HEK293 (cell line): ENCODE data around the gene SPRTN.

ENCODE experiments used
- ATF2 ChIP-seq: fragments of 450-650 bp; formaldehyde crosslinking; IDR thresholded peaks from 2 replicates; pipeline ENCODE4 v1.5.1; 2016; ENCODE audit warnings: missing biosample characterization, missing genetic modification characterization, low read depth
- BCL11B ChIP-seq: fragments of 450-650 bp; formaldehyde crosslinking; IDR thresholded peaks from 2 replicates; pipeline ENCODE4 v1.5.1; 2016; ENCODE audit warnings: low read depth, missing biosample characterization, missing genetic modification characterization
- EGR2 ChIP-seq: fragments of 450-650 bp; formaldehyde crosslinking; IDR thresholded peaks from 2 replicates; pipeline ENCODE4 v1.5.1; 2016; ENCODE audit warnings: low read depth, missing biosample characterization, missing genetic modification characterization
- GFI1B ChIP-seq: fragments of 450-650 bp; formaldehyde crosslinking; IDR thresholded peaks from 2 replicates; pipeline ENCODE4 v1.5.1; 2016; ENCODE audit warnings: missing biosample characterization, missing genetic modification characterization
- GLIS1 ChIP-seq: fragments of 450-650 bp; formaldehyde crosslinking; IDR thresholded peaks from 2 replicates; pipeline ENCODE4 v1.5.1; 2016; ENCODE audit warnings: missing biosample characterization, missing genetic modification characterization
- HIC1 ChIP-seq: fragments of 450-650 bp; formaldehyde crosslinking; IDR thresholded peaks from 2 replicates; pipeline ENCODE4 v1.5.1; 2016; ENCODE audit warnings: missing biosample characterization, missing genetic modification characterization
- KLF7 ChIP-seq: fragments of 450-650 bp; formaldehyde crosslinking; IDR thresholded peaks from 2 replicates; pipeline ENCODE4 v1.5.1; 2016; ENCODE audit warnings: missing biosample characterization, missing genetic modification characterization, borderline replicate concordance
- SP2 ChIP-seq: fragments of 450-650 bp; formaldehyde crosslinking; IDR thresholded peaks from 2 replicates; pipeline ENCODE4 v1.5.1; 2016; ENCODE audit warnings: missing biosample characterization, missing genetic modification characterization
- SP3 ChIP-seq: fragments of 450-650 bp; formaldehyde crosslinking; IDR thresholded peaks from 2 replicates; pipeline ENCODE4 v1.5.1; 2016; ENCODE audit warnings: missing biosample characterization, missing genetic modification characterization
- TSHZ1 ChIP-seq: fragments of 450-650 bp; formaldehyde crosslinking; IDR thresholded peaks from 2 replicates; pipeline ENCODE4 v1.5.1; 2016; ENCODE audit warnings: missing biosample characterization, missing genetic modification characterization, borderline replicate concordance
- ZBTB10 ChIP-seq: fragments of 450-650 bp; formaldehyde crosslinking; IDR thresholded peaks from 2 replicates; pipeline ENCODE4 v1.5.1; 2016; ENCODE audit warnings: missing biosample characterization, missing genetic modification characterization
- ZBTB17 ChIP-seq: fragments of 450-650 bp; formaldehyde crosslinking; IDR thresholded peaks from 2 replicates; pipeline ENCODE4 v1.5.1; 2016; ENCODE audit warnings: missing biosample characterization, missing genetic modification characterization
- ZBTB49 ChIP-seq: fragments of 450-650 bp; formaldehyde crosslinking; IDR thresholded peaks from 2 replicates; pipeline ENCODE4 v1.5.1; 2016; ENCODE audit warnings: missing biosample characterization, missing genetic modification characterization, low read depth
- ZBTB7A ChIP-seq: fragments of 450-650 bp; formaldehyde crosslinking; IDR thresholded peaks from 2 replicates; pipeline ENCODE4 v1.5.1; 2016; ENCODE audit warnings: low read depth, missing biosample characterization, missing genetic modification characterization
- ZNF133 ChIP-seq: fragments of 450-650 bp; formaldehyde crosslinking; IDR thresholded peaks from 2 replicates; pipeline ENCODE4 v1.5.1; 2016; ENCODE audit warnings: missing biosample characterization, missing genetic modification characterization
- ZNF155 ChIP-seq: fragments of 450-650 bp; formaldehyde crosslinking; IDR thresholded peaks from 2 replicates; pipeline ENCODE4 v1.5.1; 2016; ENCODE audit warnings: missing biosample characterization, missing genetic modification characterization
- ZNF202 ChIP-seq: fragments of 450-650 bp; formaldehyde crosslinking; IDR thresholded peaks from 2 replicates; pipeline ENCODE4 v1.5.1; 2016; ENCODE audit warnings: missing biosample characterization, missing genetic modification characterization, borderline replicate concordance
- ZNF221 ChIP-seq: fragments of 450-650 bp; formaldehyde crosslinking; IDR thresholded peaks from 2 replicates; pipeline ENCODE4 v1.5.1; 2017; ENCODE audit warnings: missing biosample characterization, missing genetic modification characterization, borderline replicate concordance
- ZNF24 ChIP-seq: fragments of 450-650 bp; formaldehyde crosslinking; IDR thresholded peaks from 2 replicates; pipeline ENCODE4 v1.5.1; 2016; ENCODE audit warnings: missing biosample characterization, missing genetic modification characterization
- ZNF37A ChIP-seq: fragments of 450-650 bp; IDR thresholded peaks from 2 replicates; pipeline ENCODE4 v1.5.1; 2018; ENCODE audit warnings: missing biosample characterization, missing genetic modification characterization
- ZNF423 ChIP-seq: fragments of 450-650 bp; formaldehyde crosslinking; IDR thresholded peaks from 2 replicates; pipeline ENCODE4 v1.5.1; 2016; ENCODE audit warnings: missing biosample characterization, missing genetic modification characterization
- ZNF585B ChIP-seq: fragments of 450-650 bp; formaldehyde crosslinking; IDR thresholded peaks from 2 replicates; pipeline ENCODE4 v1.5.1; 2016; ENCODE audit warnings: missing biosample characterization, missing genetic modification characterization
- ZNF621 ChIP-seq: fragments of 450-650 bp; formaldehyde crosslinking; IDR thresholded peaks from 2 replicates; pipeline ENCODE4 v1.5.1; 2017; ENCODE audit warnings: missing biosample characterization, missing genetic modification characterization
- ZNF626 ChIP-seq: fragments of 450-650 bp; sonication (Bioruptor Pico); formaldehyde crosslinking; IDR thresholded peaks from 2 replicates; pipeline ENCODE4 v1.5.1; 2018; ENCODE audit warnings: missing biosample characterization, missing genetic modification characterization, inconsistent platforms
- ZNF670 ChIP-seq: fragments of 450-650 bp; formaldehyde crosslinking; IDR thresholded peaks from 2 replicates; pipeline ENCODE4 v1.5.1; 2016; ENCODE audit warnings: missing biosample characterization, missing genetic modification characterization, low read depth
- ZNF791 ChIP-seq: fragments of 450-650 bp; formaldehyde crosslinking; IDR thresholded peaks from 2 replicates; pipeline ENCODE4 v1.5.1; 2016; ENCODE audit warnings: missing biosample characterization, missing genetic modification characterization
- ZNF792 ChIP-seq: fragments of 450-650 bp; formaldehyde crosslinking; IDR thresholded peaks from 2 replicates; pipeline ENCODE4 v1.5.1; 2016; ENCODE audit warnings: missing biosample characterization, missing genetic modification characterization
- ZXDB ChIP-seq: fragments of 450-650 bp; formaldehyde crosslinking; IDR thresholded peaks from 2 replicates; pipeline ENCODE4 v1.5.1; 2016; ENCODE audit warnings: missing biosample characterization, missing genetic modification characterization

The SPRTN gene

GRCh38 chr1:231395076-231395997 lies 57.2 kb downstream of the SPRTN start (continued):
- TF ChIP-seq ZNF626 (tag by site-specific recombination) (no peak), ZBTB7A (tag by site-specific recombination) (no peak), ZNF155 (tag by site-specific recombination) (no peak), ZNF670 (no peak), SP3 (tag by site-specific recombination) (peak; percentile 30), GFI1B (tag by site-specific recombination) (peak; percentile 95), ZNF221 (no peak), BCL11B (tag by site-specific recombination) (no peak), TSHZ1 (tag by site-specific recombination) (peak; percentile 56), KLF7 (tag by site-specific recombination) (no peak), ZNF133 (tag by site-specific recombination) (no peak), ZBTB10 (tag by site-specific recombination) (no peak), ZNF24 (tag by site-specific recombination) (peak; percentile 88), HIC1 (tag by site-specific recombination) (peak; percentile 98), ATF2 (tag by site-specific recombination) (peak; percentile 98), EGR2 (no peak), ZNF792 (tag by site-specific recombination) (no peak; the same call in 1 of the 2 replicates), ZNF621 (tag by site-specific recombination) (no peak), ZBTB49 (no peak), GLIS1 (peak; percentile 58), ZNF37A (tag by site-specific recombination) (no peak), ZNF423 (tag by site-specific recombination) (no peak), ZNF791 (tag by site-specific recombination) (no peak), ZNF202 (no peak), ZXDB (tag by site-specific recombination) (peak; percentile 78), ZNF585B (no peak), ZBTB17 (peak; percentile 97), SP2 (tag by site-specific recombination) (no peak)
